CD4-positive, alpha-beta T cell treated with Interleukin-21 for 1 hour (primary cell): Measurements from ENCODE around the gene NTN1.

Source experiments
- DNase-seq: peaks from one replicate; pipeline ENCODE4 v3.0.0-alpha.2; 2020

The NTN1 gene

DNA sequence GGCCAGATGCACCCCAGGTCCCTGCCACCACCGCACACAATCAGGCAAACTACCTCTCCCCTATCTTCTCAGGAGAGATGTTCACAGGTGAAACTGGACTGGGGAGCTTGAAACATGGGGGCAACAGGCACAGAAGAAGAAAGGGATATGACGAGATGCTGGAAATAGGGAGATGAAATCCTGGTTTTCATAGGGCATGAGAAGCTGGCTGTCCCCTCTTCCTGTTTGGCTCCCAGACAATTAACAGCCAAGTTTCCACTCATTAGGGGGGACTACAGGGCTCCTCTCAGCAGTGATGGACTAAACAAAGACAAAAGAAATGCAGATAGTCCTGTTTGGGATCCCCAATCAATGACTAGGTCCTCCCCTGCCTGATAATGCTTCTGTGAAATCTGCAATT lies 266.0 kb downstream of the NTN1 start:
- no peak for DNase-seq

- no peak for DNase-seq
Observed at GRCh38 chr17:9290226-9290613, 268.9 kb downstream of the NTN1 start.

- peak; percentile 21 for DNase-seq
Observed at GRCh38 chr17:9291912-9292560, 270.7 kb downstream of the NTN1 start.

- no peak for DNase-seq
Observed at GRCh38 chr17:9292561-9292941, 271.2 kb downstream of the NTN1 start.
